HFFc6 (cell line): ENCODE measurements around the gene ARSD. TPM values are rescaled to one million over a fixed set of nuclear protein-coding genes. Genes with fewer than 3 reads are reported as not detected.

Source experiments
- DNase-seq: peaks from one replicate; pipeline ENCODE4 v3.0.0-alpha.2; 2018
- H3K27ac Mint-ChIP-seq: 2 replicates; pipeline ENCODE4 v1.8.0; 2020; ENCODE audit warnings: mild to moderate bottlenecking, mixed read lengths
- H3K27me3 Mint-ChIP-seq: 2 replicates; pipeline ENCODE4 v1.8.0; 2021; ENCODE audit warnings: mild to moderate bottlenecking, moderate library complexity, mixed read lengths; ENCODE audit not compliant: insufficient read depth
- H3K36me3 Mint-ChIP-seq: 2 replicates; pipeline ENCODE4 v1.8.0; 2021; ENCODE audit warnings: low read depth, mixed read lengths
- H3K4me1 Mint-ChIP-seq: 2 replicates; pipeline ENCODE4 v1.8.0; 2020; ENCODE audit warnings: low read depth, mixed read lengths
- H3K4me3 Mint-ChIP-seq: 2 replicates; pipeline ENCODE4 v1.8.0; 2020; ENCODE audit warnings: mild to moderate bottlenecking, moderate library complexity, mixed read lengths
- H3K9me3 Mint-ChIP-seq: 2 replicates; pipeline ENCODE4 v1.8.0; 2020; ENCODE audit warnings: mild to moderate bottlenecking, mixed read lengths
- total RNA-seq, 6 experiments: library from RNA; stranded (reverse); fragmentation: NEBNext Ultra II Directional; extraction: Animal tissue kit (Norgen Biotek cat#: 25700); gene quantifications; 2 replicates in 1 of 6; 3 replicates in 5 of 6; pipeline ENCODE4 v1.2.3, GENCODE V29; 2021
- TF ChIP-seq, protein P1 (sequence below): fragments of 200-600 bp; sonication (generic); IDR thresholded peaks from 2 replicates; pipeline ENCODE4 v1.5.0; 2021; ENCODE audit warnings: antibody characterized with exemption, mild to moderate bottlenecking

ARSD gene
- total RNA-seq, 6 experiments from 2014 or later, result 8.3 to 13.4 (median 10.4) TPM

DNA sequence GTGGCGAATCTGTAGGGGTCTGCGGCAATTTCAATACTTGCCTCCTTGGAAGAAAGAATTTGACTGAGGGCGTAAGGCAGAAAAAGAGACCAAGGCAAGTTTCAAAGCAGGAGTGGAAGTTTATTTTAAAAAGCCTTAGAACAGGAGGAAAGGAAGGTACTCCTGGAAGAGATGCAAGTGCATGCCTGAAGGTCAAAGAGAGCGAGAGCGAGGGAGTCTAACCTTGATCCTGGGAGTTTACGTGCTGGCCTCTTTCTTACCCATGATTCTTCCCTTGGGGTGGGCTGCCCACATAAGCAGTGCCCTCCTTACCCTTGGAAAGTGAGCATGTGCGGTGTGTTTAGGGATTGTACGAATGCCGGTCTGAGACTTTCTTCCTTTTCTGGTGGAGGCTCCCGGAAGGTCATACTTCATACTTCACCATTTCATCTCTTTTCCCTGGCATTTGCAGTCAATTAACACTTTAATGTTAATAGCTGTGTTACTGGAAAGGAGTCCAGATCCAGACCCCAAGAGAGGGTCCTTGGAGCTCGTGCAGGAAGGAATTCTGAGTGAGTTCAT, 40.0 kb downstream of the ARSD start:
- Mint-ChIP-seq H3K27ac (no peak overlapping the region), H3K9me3 (no peaks in the 10 kb centered on the region), H3K4me3 (peak overlapping the region; percentile 92), H3K4me1 (peaks cover 23% of the 10 kb centered on the region), H3K27me3 (peaks cover 4% of the 10 kb centered on the region), H3K36me3 (no peaks in the 10 kb centered on the region)
- TF ChIP-seq, protein P1, sequence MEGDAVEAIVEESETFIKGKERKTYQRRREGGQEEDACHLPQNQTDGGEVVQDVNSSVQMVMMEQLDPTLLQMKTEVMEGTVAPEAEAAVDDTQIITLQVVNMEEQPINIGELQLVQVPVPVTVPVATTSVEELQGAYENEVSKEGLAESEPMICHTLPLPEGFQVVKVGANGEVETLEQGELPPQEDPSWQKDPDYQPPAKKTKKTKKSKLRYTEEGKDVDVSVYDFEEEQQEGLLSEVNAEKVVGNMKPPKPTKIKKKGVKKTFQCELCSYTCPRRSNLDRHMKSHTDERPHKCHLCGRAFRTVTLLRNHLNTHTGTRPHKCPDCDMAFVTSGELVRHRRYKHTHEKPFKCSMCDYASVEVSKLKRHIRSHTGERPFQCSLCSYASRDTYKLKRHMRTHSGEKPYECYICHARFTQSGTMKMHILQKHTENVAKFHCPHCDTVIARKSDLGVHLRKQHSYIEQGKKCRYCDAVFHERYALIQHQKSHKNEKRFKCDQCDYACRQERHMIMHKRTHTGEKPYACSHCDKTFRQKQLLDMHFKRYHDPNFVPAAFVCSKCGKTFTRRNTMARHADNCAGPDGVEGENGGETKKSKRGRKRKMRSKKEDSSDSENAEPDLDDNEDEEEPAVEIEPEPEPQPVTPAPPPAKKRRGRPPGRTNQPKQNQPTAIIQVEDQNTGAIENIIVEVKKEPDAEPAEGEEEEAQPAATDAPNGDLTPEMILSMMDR, result no peak
- DNase-seq, result no peak

DNA sequence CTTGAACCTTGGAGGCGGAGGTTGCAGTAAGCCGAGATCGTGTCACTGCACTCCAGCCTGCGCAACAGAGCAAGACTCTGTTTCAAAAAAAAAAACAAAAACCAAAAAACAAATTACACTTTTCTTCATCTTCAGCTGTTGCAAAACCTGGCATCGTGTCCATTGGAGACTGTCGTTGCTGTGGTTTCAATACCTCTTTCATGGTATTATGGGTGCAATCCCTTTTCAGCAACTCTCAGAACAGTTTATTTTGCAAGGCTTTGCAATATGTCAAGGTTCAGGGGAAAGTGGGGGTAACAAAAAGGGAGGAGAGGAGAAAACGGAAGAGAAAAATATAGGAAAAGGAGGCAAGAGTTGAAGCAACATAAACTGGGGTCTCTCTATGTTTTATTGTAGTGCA, 40.8 kb downstream of the ARSD start:
- DNase-seq, result no peak
- Mint-ChIP-seq H3K4me3 (peak overlapping the region; percentile 92), H3K36me3 (no peaks in the 10 kb centered on the region), H3K27me3 (peaks cover 4% of the 10 kb centered on the region), H3K4me1 (peaks cover 23% of the 10 kb centered on the region), H3K27ac (no peak overlapping the region), H3K9me3 (no peaks in the 10 kb centered on the region)
- TF ChIP-seq, protein P1, result no peak

DNA sequence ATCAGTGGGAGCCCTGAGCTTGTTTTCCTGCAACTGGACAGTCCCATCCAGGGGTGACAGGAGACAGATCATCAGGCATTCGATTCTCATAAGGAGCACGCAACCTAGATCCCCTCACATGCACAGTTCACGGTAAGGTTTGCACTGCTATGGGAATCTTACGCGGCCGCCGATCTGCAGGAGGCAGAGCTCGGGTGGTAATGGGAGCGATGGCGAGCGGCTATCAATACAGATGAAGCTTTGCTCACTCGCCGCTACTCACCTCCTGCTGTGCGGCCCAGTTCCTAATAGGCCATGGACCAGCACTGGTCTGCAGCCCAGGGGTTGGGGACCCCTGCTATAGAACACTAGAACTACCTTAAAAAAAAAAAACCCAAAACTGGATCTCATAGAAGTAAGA, 45.4 kb downstream of the ARSD start:
- peaks cover 6% of the 10 kb centered on the region for H3K27me3 Mint-ChIP-seq
- H3K27ac Mint-ChIP-seq, result no peak overlapping the region
- H3K36me3 Mint-ChIP-seq, result no peaks in the 10 kb centered on the region
- no peak for DNase-seq
- H3K4me3 Mint-ChIP-seq, result no peak overlapping the region
- H3K9me3 Mint-ChIP-seq, result no peaks in the 10 kb centered on the region
- TF ChIP-seq, protein P1, result no peak
- H3K4me1 Mint-ChIP-seq, result peaks cover 7% of the 10 kb centered on the region

DNA sequence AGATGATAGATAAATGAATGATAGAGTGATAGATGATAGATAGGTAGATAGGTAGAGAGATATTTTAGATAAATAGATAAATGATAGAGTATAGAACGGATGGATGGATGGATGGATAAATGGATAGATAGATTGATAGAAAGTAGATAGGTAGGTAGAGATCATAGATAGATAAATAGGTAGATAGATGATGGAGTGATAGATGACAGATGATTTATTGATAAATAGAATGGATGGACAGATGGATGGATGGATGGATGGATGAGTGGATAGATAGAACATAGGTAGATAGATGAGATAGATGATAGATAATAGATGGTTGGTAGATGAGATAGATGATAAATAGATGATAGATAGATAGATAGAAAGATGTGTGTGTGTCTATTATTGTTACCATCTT, 49.5 kb downstream of the ARSD start:
- Mint-ChIP-seq H3K27ac (no peak overlapping the region), H3K4me3 (no peak overlapping the region), H3K27me3 (peaks cover 5% of the 10 kb centered on the region), H3K9me3 (no peaks in the 10 kb centered on the region), H3K4me1 (no peaks in the 10 kb centered on the region), H3K36me3 (no peaks in the 10 kb centered on the region)
- DNase-seq, result no peak
- TF ChIP-seq, protein P1, result no peak

DNA sequence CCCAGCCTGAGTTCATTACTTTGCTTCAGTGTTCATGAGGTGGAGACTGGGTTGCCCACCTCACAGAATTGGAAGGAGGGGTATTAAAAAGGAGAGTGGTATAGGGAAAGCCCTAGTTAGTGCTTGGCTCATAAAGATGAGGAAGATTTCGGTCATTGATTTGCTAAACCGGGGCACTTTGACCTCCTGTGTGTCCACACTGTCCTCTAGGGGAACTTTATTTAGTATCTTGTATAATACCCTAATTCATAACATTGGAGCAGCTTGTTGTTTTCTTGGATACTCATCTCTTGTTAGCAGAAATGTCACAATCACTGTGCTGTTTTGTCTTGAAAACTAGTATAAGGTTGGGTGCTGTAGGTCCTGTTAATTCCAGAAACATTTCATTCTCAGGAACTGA, 50.6 kb downstream of the ARSD start:
- no peak for DNase-seq
- TF ChIP-seq, protein P1, result no peak
- Mint-ChIP-seq H3K4me3 (no peak overlapping the region), H3K27ac (no peak overlapping the region), H3K4me1 (no peaks in the 10 kb centered on the region), H3K36me3 (no peaks in the 10 kb centered on the region), H3K9me3 (no peaks in the 10 kb centered on the region), H3K27me3 (peaks cover 5% of the 10 kb centered on the region)
